WI38 (cell line): ENCODE measurements around the gene HIRA.

ENCODE experiments used
- H3K4me3 ChIP-seq: 2 replicates; pipeline ENCODE4 v1.5.1; 2011; ENCODE audit warnings: low read depth, mild to moderate bottlenecking, control low read depth, low read length
- TF ChIP-seq, protein P1 (sequence below): IDR thresholded peaks from 2 replicates; pipeline ENCODE4 v1.5.1; 2012; ENCODE audit warnings: low read depth, mild to moderate bottlenecking, control low read depth, low read length

HIRA gene

DNA sequence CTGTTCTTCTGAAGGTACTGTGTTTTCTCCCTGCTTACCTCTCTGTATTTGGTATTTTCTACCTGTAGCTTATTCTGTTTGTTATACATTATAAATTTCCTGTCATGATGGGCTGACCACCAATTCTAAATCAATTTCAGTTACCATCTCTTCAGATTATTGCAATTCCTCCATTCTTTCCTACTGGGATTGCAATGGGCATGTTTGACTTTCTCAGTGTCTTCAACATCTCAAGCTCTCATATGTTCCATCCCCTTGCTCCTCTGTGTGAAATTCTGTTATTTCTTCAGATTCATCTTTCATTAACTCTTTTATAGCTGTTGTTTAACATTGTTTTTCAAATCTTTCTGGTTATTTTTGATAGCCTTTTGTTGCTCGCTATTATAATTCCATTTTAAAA lies 31.5 kb upstream of the HIRA start:
- H3K4me3 ChIP-seq, result no peak overlapping the region
- TF ChIP-seq, protein P1, sequence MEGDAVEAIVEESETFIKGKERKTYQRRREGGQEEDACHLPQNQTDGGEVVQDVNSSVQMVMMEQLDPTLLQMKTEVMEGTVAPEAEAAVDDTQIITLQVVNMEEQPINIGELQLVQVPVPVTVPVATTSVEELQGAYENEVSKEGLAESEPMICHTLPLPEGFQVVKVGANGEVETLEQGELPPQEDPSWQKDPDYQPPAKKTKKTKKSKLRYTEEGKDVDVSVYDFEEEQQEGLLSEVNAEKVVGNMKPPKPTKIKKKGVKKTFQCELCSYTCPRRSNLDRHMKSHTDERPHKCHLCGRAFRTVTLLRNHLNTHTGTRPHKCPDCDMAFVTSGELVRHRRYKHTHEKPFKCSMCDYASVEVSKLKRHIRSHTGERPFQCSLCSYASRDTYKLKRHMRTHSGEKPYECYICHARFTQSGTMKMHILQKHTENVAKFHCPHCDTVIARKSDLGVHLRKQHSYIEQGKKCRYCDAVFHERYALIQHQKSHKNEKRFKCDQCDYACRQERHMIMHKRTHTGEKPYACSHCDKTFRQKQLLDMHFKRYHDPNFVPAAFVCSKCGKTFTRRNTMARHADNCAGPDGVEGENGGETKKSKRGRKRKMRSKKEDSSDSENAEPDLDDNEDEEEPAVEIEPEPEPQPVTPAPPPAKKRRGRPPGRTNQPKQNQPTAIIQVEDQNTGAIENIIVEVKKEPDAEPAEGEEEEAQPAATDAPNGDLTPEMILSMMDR, result no peak

GRCh38 chr22:19461506-19461905 lies 30.0 kb upstream of the HIRA start:
- TF ChIP-seq, protein P1, result no peak
- H3K4me3 ChIP-seq, result no peak overlapping the region

DNA sequence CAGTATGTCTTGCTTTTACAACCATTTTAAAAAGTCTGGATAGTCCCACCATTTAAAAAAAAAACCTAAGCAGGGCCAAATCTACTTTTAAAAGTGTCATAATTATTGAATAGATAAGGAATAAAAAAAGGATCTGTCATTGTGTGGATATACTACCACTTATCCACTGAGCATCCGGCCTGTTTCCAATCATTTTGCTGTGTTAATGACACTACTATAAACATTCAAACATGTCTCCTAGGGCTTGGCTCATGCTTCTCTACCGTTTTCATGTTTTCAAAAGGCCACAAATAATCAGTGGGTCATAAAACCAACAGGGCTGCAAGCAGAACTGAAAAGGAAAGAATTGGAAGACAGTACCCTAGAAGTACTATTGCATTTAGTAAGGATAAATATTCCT lies 28.5 kb upstream of the HIRA start:
- no peak overlapping the region for H3K4me3 ChIP-seq
- TF ChIP-seq, protein P1, result no peak

GRCh38 chr22:19457828-19458428 lies 26.4 kb upstream of the HIRA start:
- no peak overlapping the region for H3K4me3 ChIP-seq
- TF ChIP-seq, protein P1, result no peak

- TF ChIP-seq, protein P1, result no peak
- H3K4me3 ChIP-seq, result no peak overlapping the region
Measured at GRCh38 chr22:19456541-19456940, 25.0 kb upstream of the HIRA start.

DNA sequence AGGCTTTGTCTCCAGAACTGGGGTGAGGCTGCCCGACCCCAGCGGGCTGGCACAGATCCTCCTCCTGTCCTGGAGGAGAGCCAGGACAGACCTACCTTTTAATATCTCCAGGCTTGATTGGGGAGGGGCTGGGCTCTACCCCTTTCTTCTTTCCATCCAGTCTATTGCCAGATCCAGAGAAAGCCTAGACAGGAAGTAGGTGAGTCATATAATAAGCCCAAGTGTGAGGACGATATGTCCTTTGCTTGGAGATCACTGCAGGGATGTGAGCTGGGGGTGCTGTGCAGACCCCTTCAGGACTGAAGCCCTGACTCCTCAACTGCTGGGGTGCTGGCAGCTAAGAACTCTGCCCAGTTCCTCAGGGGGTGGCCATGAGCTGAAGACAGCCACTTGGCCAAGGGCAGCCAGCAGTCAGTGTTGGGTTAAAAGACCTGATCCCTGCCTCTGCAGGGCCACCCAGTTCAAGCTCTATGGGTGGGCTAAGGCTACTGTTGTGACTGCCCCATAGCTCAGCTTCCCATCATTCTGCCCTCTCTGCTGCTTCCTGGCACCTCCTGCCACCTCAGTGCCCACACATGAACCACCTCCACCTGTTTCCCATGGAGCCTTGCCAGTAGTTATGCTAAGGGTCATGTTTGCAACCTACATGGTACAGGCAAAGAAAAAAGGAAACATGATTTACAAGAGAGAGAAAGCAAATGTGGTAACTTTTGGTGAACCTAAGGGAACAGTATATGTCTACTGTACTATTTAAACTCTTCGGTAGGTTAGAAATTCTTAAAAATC lies 24.2 kb upstream of the HIRA start:
- TF ChIP-seq, protein P1, result no peak

DNA sequence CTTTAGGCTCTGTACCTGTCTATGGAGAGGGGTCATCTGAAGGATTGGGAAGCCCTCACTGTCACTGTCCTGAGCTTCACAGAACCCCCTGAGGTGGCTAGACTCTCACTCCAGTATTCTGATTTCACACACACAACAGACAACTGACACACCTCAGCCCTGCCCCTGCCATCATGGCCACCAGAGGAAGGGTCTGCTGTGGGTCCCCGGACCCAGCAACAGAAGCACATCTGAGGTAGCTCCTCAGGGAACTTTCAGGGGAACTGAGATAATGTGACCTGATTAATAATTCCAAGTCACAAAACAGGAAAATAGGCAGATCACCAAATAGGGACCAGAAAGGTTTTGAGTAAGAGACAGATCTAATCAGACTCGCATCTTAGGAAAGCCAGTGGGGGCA lies 23.5 kb upstream of the HIRA start:
- TF ChIP-seq, protein P1, result no peak

More for the DNA sequence above, 24.2 kb upstream of the HIRA start:
- no peak overlapping the region for H3K4me3 ChIP-seq

More for the DNA sequence above, 23.5 kb upstream of the HIRA start:
- no peak overlapping the region for H3K4me3 ChIP-seq
